ENCODE data around the gene RGCC.

DNA sequence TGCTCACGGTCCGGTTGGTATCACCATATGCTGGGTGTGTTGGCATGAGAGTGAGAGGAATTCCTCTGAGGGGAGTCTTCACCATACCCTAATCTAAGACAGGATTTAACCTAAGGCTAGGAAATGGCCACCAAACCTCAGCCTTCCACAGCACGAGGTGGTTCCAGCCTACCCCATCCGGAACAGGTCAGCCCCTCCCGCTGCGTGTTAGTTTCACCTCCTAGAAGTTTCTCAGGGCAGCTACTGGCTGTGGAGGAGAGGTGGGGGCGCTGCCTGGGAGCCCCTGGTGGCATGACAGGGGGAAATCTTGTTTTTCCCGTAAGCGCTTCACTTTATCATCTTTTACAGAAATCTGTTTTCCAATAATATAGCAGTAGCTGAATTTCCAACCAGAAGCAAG lies 55.1 kb downstream of the RGCC start:
- no peak for TF ChIP-seq CTCF (IDR thresholded peaks at IDR 0.05)
- no peak for TF ChIP-seq POLR2A (IDR thresholded peaks at IDR 0.05)
